Putamen (tissue), 1 donor: ENCODE data around the gene SPATA31C1.
"Not testable (repeated sequence)": the region's sequence is repeated elsewhere in the genome, so short reads cannot be mapped to it uniquely, and the experiment has no call there.

Source experiments
- DNase-seq: peaks from one replicate; pipeline ENCODE4 v3.0.0-alpha.2; 2016; ENCODE audit warnings: low spot score

SPATA31C1 gene

DNA sequence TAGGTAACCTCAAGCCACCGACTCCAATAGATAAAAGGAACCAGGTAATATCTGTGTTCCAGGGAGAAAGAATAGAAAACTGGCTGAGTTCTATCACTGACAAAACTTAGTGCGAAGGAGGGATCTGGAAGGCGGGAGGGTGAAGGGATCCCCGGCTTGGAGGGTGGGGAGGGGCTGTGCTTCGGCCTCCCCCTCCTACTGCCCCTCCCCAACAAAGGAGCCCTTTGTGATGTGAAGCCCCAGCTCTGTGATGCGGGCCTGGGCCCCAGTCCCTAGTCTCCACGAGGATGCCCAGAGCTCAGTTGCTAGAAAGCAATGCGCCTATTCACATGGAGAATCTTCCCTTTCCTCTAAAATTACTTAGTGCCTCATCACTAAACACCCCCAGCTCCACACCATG lies at the start of gene SPATA31C1:
SPATA31C1 (plus strand) TSS at position 301 of the 400 bp plus-strand sequence.
- DNase-seq: not testable (repeated sequence)

DNA sequence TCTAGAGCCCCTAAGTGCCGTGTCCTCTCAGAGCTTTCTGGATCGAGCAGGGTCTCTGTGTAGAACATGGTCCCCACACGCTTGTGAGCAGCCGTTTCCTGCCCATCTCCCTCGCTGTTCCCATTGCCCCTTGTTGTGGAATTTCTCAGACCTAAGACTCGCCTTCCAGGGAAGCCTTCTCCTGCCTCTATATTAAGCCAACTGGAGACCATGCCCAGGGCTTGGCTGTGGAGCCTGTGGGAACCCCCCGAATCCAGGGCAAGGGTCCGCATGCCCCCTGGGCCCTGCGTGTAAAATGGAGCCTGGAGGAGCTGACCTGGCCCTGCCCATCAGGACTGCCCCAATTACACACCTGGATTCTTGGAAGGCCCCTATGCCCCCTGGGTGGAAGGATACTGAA lies 49.6 kb upstream of the SPATA31C1 start:
- no peak for DNase-seq

DNA sequence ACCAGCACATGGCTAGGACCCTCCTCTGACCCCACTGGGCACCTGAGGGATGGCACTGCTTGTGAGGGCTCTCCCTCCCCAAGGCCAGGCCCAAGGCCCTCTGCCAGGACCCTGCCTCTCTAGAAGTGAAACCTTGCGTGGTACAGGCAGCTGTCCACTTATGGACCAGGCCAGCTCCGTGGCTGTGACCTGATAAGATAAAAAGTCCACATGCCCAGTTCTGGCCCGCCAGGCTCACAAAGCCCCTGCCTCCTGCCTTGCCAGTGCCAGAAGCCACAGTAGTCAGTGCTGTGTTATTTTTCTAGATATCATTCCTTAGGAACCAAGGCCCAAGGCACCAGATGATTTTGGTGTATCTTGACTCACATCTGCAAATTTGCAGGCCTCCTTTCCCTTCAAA lies 49.1 kb upstream of the SPATA31C1 start:
- no peak for DNase-seq

DNA sequence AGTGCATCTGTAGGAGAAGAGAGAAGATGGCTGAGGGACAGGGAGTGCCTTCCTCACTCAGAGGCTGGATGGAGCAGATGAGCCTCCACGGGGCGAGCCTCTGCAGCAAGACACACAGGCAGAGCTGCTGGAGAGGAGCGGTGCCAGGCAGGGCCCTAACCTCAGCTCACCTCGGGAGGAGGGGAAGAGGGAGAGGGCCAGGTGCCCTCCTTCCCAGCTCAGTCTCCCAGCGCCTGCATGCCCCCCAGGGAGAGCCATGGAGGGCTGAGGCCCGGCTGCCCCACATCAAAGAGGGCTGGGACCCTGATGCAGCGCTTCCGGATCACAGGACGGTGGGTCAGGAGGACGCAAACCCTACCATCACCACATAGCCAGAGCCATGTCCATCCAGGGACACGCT lies 48.7 kb upstream of the SPATA31C1 start:
- no peak for DNase-seq

DNA sequence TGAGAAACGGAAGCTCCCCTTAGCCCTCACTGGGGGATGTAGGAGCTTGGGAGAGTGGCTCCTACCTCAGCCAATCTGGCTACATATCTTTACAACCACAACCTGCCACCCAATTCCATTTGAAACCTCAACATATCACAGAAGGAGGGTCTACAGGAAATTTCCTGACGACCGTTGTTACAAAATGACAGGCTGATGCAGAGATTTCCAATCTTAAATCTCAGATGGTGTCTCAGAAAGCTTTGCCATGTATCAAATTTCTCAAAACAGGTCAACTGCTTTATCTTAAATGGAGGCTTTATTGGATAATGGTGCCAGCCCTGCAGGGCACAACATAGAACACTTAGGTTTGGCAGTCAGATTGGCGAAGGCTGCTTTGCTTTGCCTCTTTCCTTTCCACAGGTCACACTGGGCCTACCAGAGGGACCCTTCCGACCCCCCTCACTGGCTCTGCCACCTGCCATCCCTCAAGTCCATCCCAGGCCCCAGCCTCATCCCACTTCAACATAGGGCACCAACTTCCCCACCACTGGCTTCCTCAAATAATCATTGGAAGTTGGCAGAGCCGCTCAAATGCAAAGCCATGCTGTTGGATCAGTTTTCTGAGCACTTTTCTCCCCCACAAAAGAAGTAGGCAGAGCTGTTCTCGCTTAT lies 46.2 kb upstream of the SPATA31C1 start:
- no peak for DNase-seq

DNA sequence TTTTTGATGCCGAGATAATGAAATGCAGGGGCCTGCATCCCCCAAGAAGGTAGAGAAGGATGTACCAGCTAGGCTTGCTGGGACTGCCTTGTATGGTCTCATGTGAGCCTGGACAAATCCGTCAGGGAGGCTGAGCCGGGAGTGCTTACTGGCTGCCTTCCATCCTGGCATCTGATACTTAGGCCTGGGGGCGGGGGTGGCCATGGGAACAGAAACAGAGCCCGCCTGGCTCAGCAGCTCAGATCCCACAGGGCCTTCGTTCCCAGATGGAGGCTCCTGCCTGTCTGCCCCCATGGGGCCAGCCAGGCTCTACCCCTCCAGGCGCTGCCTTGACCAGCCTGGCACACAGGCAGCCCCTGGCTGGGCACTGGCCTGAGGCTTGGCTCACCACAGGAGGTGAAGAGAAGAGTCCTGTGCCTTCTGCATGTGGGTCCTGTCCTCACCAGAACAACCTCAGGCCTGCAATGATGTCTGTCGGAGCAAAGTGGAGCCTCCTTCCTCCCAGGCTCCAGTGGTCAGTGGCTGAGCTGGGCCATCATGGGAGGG lies 45.6 kb upstream of the SPATA31C1 start:
- no peak for DNase-seq

DNA sequence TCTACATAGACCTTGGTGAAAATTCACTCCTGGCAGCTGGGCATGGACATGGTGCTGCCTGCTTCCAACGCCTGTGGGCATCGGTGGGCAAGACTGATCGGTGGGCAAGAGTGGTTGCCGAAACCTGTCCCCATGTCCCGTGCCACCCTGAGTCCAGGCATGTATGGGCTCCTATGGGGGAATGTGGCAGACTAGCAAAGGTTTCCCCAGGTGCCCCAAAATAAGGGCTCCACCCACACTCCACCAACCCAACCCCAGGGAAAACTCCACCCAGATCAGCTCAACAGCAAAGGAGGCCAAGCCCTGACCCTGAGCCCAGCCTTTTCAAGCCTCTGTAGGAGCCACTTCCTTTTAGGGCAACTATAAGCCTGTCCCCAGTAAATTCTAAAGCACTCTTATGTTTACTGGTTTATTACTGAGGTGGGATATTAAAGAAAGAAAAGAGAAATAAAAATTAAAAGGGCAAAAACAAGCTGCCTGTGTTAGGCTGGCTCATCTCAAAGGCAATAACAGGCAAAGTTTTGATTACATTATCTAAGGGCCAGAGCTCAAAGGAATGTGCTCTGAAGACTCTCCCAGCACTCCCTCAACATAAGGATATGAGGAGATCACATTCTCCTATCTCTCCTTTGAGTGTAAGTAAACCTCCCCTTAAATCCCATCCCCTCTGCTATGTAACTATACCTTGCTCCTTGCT lies 44.0 kb upstream of the SPATA31C1 start:
- no peak for DNase-seq

DNA sequence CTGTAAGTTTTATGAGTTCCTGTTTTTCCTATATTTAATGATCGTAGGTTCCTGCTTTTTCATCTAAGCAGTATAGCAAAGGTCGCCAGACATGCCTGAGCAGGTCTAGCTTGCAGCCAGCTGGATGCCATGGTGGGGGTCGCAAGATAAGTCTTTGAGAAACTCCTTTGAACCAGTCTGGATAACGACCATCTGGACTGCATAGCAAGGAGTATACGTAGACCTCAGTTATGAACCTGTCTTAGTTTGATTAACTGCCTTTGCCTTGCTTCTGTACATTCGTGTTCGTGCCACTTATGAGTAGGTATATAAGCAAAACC lies 43.5 kb upstream of the SPATA31C1 start:
- no peak for DNase-seq

DNA sequence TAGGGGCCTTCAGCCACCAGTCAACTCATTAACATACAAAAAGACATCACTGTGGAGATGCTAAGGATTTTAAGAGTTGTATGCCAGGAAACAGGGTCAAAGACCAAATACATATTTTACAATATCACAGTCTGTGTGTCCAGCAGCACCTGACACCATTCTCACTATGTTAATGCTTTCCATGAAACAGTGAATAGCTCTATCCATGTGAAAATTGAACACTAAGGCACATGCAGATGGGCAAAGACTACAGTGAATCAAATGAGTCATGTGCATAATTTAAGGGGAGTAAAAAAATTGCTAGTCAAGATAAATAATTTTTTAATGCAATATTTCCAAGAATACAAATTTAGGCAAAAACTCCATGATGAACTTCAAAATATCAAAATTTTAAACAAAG lies 42.7 kb upstream of the SPATA31C1 start:
- no peak for DNase-seq

DNA sequence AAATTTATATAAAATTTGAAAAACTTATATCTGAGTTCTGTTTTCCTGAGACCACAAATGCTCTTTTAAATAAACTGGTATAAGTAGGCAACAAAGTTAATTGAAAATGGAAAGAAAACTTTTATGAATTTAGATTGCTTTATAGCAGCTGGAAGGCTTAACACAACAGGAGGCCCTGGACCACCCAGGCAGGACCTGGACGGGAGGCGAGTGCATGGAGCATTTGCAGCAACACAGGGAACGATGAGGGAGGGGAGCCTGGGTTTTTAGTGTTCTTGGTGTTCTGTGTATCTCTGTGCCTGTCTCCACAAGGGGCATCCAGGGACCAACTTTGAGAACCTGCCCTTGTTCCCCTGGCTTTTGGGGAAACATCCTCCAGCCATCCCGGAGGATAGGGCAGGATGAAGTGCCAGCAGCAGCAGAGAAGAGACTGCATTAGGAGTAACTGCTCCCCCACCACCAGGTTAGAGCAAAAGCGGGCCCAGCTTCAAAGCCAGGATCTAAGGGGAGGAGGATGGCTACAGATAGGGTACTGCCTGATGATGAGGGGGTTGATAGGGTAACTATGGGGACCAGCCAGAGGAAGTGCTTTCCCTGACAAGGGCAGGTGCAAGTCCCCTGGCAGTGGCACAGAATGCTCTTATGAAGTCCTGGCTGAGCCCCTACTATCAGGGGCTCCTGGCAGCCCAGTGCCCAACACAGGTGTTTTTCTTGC lies 41.8 kb upstream of the SPATA31C1 start:
- no peak for DNase-seq

DNA sequence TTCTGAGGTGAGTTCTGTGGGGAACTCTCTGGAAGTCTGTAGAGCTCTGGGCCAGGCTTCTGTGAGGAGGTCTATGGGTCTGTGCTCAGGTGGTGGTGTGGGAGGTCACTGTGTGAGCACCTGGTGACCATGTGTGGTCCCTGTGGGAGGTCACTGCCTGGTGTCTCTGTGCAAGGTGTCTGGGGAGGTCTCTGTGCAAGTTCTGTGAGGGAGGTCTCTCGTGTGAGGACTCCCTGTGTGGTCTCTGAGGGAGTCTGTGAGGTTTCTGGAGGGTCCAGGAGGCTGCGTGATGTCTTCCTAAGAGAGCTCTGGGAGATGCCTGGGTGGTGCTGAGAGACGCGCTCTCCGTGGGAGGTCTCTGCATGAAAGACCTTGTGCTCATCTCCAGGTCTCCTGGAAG lies 41.1 kb upstream of the SPATA31C1 start:
- no peak for DNase-seq

DNA sequence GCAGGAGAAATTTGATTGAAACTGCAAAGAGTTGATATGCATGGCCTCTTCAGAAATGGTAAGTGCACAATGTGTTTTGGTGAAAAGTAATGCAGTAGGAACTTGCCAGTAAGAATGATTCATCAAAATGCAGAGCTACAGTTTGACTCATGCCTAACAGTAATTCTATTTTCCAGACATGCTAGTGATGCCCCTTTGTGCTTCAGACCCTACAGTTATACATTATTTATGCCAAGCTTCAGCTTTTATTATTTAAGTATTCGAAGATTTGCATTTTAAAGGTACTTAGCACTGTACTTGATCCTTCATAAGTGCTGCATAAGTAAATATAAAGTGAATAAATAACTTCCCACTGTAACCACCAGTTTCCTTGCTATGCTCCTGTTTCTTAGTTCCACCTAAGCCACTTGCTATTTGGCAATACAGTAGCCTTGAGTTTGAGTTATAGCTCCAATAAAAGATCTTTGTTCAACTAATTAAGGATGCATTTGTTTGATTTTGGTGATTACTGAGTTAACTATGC lies 38.7 kb upstream of the SPATA31C1 start:
- no peak for DNase-seq

DNA sequence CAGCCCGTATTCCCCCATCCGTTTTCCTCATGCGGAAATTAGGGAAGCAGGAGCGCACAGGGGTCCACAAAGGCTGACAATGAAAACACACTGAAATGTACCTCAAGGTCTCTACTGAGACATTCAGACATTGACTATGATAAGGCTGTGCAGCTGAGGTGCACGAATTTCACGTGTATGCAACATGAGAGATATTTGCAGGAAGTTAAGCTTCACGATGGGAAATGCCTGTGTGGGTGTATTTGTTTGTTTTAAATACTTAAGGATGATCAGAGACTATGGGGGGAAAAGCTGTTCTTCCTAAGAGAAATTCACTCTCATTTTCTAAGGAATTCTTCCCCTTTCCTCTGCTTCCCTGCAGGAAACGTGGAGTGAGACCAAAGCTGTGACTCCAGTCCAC lies 37.6 kb upstream of the SPATA31C1 start:
- DNase-seq: no peak

DNA sequence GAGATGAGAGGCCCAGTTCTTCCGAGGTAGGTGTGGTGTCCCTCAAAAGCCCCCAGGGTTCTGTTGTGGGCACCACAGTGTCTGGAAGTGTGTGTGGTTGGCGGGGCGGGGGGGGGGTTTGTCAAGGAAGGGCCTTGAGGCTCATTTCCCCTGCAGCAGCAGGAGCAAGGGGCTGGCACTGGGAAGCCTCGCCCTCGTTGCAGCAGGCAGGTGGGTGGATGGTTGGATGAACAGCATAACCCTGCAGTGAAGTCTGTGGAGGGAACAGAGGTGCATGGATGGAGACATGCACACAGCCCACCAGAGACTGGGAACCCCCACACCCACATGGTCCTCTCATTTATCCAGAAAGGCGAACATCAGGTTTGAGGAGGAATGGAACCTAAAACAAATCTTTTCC lies 37.1 kb upstream of the SPATA31C1 start:
- no peak for DNase-seq

DNA sequence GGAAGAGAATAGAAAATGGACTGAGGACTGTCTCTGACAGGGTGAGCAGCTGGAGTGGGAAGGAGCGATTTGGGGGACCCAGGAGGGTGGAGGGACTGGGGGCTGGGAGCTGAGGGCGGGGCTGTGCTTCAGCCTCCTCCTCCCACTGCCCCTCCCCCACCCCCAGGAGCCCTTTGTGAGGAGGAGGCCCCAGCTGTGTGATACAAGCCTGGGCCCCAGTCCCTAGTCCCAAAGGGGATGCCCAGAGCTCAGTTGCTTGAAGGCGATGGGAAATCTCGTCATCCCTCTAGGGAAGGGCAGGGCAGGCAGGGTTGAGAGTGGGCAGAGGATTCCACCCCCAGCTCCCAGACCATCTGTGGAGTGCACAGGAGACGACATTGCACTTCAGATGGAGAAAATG lies 35.1 kb upstream of the SPATA31C1 start, which contains the start of gene SPATA31E1:
SPATA31E1 (plus strand) TSS at position 251 of the 400 bp plus-strand sequence; CDS start at position 266, 15 bp downstream.
- DNase-seq: no peak

DNA sequence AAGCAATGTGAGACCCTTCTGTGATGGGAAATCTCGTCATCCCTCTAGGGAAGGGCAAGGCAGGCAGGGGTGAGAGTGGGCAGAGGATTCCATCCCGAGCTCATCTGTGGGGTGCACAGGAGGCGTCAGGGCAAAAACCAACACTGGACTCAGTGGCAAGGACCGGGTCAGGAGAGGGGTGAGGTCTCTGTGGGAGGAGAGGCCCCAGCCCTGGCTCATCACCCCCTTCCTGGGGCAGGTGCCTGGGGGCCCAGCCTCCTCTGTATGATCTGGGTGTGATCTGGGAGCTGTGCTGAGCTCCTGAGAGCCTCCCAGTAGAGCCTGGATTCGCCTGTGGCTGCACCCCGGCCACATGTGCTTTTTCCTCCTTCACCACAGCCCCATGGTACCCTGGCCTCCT lies 34.5 kb upstream of the SPATA31C1 start:
- no peak for DNase-seq

DNA sequence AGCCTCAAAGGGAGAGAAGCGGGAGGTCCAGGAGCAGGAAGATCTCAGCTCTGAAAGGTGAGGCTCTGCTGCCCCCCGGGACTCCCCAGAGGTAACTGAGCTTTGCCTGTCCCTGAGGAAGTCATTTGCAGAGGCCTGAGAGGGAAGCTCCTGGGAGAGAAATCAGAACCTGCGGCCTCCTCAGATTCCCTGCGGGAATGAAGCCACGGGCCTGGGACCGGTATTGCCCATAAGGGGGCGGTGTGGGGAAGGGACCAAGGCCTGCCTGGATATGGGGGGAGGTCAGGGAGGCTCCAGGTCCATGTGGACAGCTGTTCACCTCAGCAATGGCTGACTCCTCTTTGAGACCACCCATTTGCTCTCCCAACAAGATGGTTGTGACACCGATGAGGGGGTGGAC lies 33.8 kb upstream of the SPATA31C1 start:
- DNase-seq: no peak

DNA sequence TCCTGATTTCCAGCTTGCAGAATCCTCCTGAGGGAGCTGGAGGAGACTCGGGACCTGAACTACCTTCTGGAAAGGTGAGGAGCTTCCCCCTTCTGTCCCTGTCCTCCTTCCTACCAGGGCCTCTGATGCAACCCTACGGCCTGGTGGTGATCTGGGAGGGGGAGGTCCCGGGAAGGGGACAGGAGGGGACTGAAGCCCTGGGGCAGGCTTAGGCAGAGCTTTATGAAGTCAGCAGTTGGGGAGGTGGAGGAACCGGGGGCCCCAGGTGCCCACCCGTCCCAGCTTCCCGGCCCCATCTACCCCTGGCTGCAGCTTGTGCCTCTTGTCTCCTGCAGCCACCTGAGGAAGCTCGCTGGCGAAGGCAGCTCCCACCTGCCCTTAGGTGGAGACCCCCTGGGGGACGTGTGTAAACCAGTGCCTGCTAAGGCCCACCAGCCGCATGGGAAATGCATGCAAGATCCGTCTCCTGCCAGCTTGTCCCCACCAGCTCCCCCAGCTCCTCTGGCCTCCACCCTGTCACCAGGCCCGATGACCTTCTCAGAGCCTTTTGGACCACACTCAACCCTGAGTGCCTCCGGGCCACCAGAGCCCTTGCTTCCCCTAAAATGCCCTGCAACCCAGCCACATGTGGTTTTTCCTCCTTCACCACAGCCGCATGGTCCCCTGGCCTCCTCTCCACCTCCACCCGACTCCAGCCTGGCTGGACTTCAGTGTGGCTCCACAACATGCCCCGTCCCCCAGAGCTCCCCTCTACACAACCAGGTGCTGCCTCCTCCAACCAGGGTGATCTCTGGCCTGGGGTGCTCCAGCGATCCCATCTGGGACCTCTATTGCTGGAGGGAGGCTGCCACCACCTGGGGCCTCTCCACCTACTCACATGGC lies 32.9 kb upstream of the SPATA31C1 start:
- DNase-seq: no peak

DNA sequence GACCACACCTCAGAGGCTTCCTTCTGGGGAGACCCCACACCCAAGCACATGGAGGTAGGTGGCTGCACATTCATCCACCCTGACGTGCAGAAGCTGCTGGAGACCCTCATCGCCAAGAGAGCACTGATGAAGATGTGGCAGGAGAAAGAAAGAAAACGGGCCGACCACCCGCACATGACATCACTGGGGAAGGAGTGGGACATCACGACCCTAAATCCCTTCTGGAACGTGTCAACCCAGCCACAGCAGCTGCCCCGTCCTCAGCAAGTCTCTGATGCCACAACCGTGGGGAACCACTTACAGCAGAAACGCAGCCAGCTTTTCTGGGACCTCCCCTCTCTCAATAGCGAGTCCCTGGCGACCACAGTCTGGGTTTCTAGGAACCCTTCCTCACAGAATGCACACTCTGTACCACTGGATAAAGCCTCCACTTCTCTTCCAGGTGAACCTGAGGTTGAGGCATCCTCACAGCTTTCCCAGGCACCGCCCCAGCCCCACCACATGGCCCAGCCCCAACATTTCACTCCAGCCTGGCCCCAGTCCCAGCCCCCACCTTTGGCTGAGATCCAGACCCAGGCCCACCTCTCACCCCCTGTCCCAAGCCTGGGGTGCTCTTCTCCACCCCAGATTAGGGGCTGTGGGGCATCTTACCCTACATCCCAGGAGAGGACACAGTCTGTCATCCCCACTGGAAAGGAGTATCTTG lies 32.1 kb upstream of the SPATA31C1 start:
- DNase-seq: no peak

DNA sequence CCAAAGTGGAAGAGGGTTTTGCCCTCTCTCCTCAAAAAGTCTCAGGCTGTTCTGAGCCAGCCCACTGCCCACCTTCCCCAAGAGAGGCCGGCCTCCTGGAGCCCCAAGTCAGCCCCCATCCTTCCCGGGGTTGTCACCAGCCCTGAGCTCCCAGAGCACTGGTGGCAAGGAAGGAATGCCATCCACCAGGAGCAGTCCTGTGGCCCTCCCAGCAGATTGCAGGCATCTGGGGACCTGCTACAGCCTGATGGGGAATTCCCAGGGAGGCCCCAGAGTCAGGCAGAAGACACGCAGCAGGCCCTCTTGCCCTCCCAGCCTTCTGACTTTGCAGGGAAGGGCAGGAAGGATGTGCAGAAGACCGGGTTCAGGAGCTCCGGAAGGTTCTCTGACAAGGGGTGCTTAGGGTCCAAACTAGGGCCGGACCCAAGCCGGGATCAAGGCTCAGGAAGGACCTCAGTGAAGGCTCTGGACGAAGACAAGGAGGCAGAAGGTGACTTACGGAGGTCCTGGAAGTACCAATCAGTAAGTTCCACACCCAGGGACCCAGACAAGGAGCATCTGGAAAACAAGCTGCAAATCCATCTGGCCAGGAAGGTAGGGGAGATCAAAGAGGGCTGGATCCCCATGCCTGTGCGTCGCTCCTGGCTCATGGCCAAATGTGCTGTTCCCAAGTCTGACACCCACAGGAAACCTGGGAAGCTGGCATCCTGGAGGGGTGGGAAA lies 31.4 kb upstream of the SPATA31C1 start:
- no peak for DNase-seq
